ENCODE measurements around the gene OPTC.

The OPTC gene

DNA sequence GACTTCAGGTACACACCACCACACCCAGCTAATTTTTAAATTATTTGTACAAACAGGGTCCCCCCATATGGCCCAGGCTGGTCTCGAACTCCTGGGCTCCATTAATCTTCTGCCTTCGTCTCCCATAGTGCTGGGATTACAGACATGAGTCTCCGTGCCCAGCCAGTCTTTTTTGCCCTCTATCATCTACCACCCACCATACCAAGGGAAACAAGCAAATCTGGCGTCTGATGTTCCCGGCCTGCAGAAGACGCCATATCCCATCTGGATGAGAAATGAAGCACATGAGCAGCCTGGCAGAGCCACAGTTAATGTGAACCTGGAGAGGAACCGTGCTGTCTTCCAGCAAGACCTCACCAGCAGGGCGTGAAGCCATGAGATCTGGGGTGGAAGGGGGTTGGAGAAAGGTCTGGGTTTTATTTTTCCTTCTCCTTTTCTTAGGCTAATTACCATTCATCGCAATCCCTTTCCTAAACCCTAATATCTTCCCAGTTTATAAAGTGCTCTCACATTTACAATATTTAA, 20.1 kb upstream of the OPTC start:
- H3K9me2 ChIP-seq (replicated peaks; ENCODE audit: insufficient read depth, low read length), result no peaks in the 10 kb centered on the region
- TF ChIP-seq EZH2phosphoT487 (conservative IDR thresholded peaks at IDR 0.05; ENCODE audit: low read length), result no peak
- TF ChIP-seq, protein P1, sequence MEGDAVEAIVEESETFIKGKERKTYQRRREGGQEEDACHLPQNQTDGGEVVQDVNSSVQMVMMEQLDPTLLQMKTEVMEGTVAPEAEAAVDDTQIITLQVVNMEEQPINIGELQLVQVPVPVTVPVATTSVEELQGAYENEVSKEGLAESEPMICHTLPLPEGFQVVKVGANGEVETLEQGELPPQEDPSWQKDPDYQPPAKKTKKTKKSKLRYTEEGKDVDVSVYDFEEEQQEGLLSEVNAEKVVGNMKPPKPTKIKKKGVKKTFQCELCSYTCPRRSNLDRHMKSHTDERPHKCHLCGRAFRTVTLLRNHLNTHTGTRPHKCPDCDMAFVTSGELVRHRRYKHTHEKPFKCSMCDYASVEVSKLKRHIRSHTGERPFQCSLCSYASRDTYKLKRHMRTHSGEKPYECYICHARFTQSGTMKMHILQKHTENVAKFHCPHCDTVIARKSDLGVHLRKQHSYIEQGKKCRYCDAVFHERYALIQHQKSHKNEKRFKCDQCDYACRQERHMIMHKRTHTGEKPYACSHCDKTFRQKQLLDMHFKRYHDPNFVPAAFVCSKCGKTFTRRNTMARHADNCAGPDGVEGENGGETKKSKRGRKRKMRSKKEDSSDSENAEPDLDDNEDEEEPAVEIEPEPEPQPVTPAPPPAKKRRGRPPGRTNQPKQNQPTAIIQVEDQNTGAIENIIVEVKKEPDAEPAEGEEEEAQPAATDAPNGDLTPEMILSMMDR (IDR thresholded peaks at IDR 0.05; ENCODE audit: insufficient read depth, low read length, poor library complexity, severe bottlenecking), result no peak
- no peaks in the 10 kb centered on the region for H3K79me2 ChIP-seq (ENCODE audit: insufficient read depth, low read length)
- no peak overlapping the region for H2AFZ ChIP-seq (ENCODE audit: low read depth, low read length, severe bottlenecking)
- H3K27me3 ChIP-seq (ENCODE audit: low read length), result no peaks in the 10 kb centered on the region
- H3K4me2 ChIP-seq (ENCODE audit: low read depth, low read length, poor library complexity, severe bottlenecking), result no peak overlapping the region
- no peaks in the 10 kb centered on the region for H3K36me3 ChIP-seq (ENCODE audit: low read length)
- no peaks in the 10 kb centered on the region for H3K9me3 ChIP-seq (ENCODE audit: insufficient read depth, low read length)
- no peak overlapping the region for H3K9ac ChIP-seq (ENCODE audit: low read length)
- H3K27ac ChIP-seq (ENCODE audit: low read depth, low read length), result no peak overlapping the region
- no peaks in the 10 kb centered on the region for H3F3A ChIP-seq (ENCODE audit: insufficient read depth)
- no peaks in the 10 kb centered on the region for H4K20me1 ChIP-seq (ENCODE audit: low read depth, low read length)
- no peak overlapping the region for H3K4me3 ChIP-seq (ENCODE audit: insufficient read depth, low read length, poor library complexity, severe bottlenecking)

- TF ChIP-seq EZH2phosphoT487 (conservative IDR thresholded peaks at IDR 0.05; ENCODE audit: low read length), result no peak
- TF ChIP-seq, protein P1 (IDR thresholded peaks at IDR 0.05; ENCODE audit: insufficient read depth, low read length, poor library complexity, severe bottlenecking), result no peak
- Histone ChIP-seq H3K9me2 (replicated peaks; ENCODE audit: insufficient read depth, low read length) (no peaks in the 10 kb centered on the region), H3K36me3 (ENCODE audit: low read length) (no peaks in the 10 kb centered on the region), H3K27me3 (ENCODE audit: low read length) (no peaks in the 10 kb centered on the region), H3K4me3 (ENCODE audit: insufficient read depth, low read length, poor library complexity, severe bottlenecking) (no peak within 1 kb of the TSS), H4K20me1 (ENCODE audit: low read depth, low read length) (no peaks in the 10 kb centered on the region), H3K9me3 (ENCODE audit: insufficient read depth, low read length) (no peaks in the 10 kb centered on the region), H3F3A (ENCODE audit: insufficient read depth) (no peaks in the 10 kb centered on the region), H3K9ac (ENCODE audit: low read length) (no peak within 1 kb of the TSS), H2AFZ (ENCODE audit: low read depth, low read length, severe bottlenecking) (no peak within 1 kb of the TSS), H3K4me2 (ENCODE audit: low read depth, low read length, poor library complexity, severe bottlenecking) (no peak within 1 kb of the TSS), H3K79me2 (ENCODE audit: insufficient read depth, low read length) (no peaks in the 10 kb centered on the region), H3K27ac (ENCODE audit: low read depth, low read length) (no peak within 1 kb of the TSS)
These were observed 18.7 kb upstream of the OPTC start, which contains the start of gene PRELP for GRCh38 chr1:203475012-203475981. Gene PRELP, plus strand, starts transcription at chr1:203475806. Its CDS starts 7,379 bp downstream, at chr1:203483185.

DNA sequence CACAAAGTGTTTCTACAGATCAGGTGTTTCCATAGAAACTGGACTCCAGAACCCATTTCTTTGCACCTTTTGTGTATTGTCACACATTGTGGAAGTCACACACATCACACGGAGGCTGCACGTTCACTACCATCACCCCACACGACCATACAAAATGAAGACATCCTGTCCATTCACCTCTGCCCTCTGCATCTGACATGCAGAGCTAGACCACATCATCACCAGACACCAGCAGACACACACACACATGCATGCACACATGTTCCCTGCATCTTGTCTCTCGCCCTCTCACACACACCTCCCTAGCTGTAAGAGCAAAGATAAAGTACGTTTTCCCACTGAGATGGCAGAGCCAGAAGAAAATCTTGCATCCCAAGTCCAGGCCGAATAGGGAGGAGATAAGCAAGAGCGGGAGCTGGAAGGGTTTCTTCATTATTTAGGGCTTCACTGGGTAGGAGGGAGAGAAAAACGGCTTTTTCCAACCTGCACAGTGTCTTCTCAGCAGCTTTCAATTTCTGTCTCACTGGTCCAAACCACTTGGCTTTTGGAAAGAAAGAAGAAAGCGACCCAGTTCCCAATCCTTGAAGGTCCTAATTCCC, 17.6 kb upstream of the OPTC start:
- H3K79me2 ChIP-seq (ENCODE audit: insufficient read depth, low read length), result no peaks in the 10 kb centered on the region
- no peaks in the 10 kb centered on the region for H4K20me1 ChIP-seq (ENCODE audit: low read depth, low read length)
- no peak overlapping the region for H3K4me2 ChIP-seq (ENCODE audit: low read depth, low read length, poor library complexity, severe bottlenecking)
- no peak overlapping the region for H2AFZ ChIP-seq (ENCODE audit: low read depth, low read length, severe bottlenecking)
- no peaks in the 10 kb centered on the region for H3K9me3 ChIP-seq (ENCODE audit: insufficient read depth, low read length)
- no peaks in the 10 kb centered on the region for H3K9me2 ChIP-seq (replicated peaks; ENCODE audit: insufficient read depth, low read length)
- H3K27me3 ChIP-seq (ENCODE audit: low read length), result no peaks in the 10 kb centered on the region
- no peak overlapping the region for H3K9ac ChIP-seq (ENCODE audit: low read length)
- H3K36me3 ChIP-seq (ENCODE audit: low read length), result no peaks in the 10 kb centered on the region
- no peak overlapping the region for H3K4me3 ChIP-seq (ENCODE audit: insufficient read depth, low read length, poor library complexity, severe bottlenecking)
- 0 out of 2 replicates have a peak, but pooled peaks cover 1% of the 10 kb centered on the region for H3F3A ChIP-seq (ENCODE audit: insufficient read depth)
- TF ChIP-seq EZH2phosphoT487 (conservative IDR thresholded peaks at IDR 0.05; ENCODE audit: low read length), result no peak
- TF ChIP-seq, protein P1 (IDR thresholded peaks at IDR 0.05; ENCODE audit: insufficient read depth, low read length, poor library complexity, severe bottlenecking), result no peak
- H3K27ac ChIP-seq (ENCODE audit: low read depth, low read length), result no peak overlapping the region

Data from SU-DHL-6 (cell line).